Gastrocnemius medialis (tissue), 4 donors: Measurements from ENCODE around the gene WDR6. TPM values are rescaled to one million over a fixed set of nuclear protein-coding genes. Genes with fewer than 3 reads are reported as not detected.
"Not testable (repeated sequence)": the region's sequence is repeated elsewhere in the genome, so short reads cannot be mapped to it uniquely, and the experiment has no call there.

Experiments
- ATAC-seq, 2 donors: fragments of 150-250 bp; one replicate each; pipeline ENCODE4 v1.9.1; 2016
- DNase-seq, 2 donors: peaks; one replicate each; pipeline ENCODE4 v3.0.0-alpha.2; 2019
- H3K27ac ChIP-seq, 4 donors: fragments of 200-600 bp; sonication (generic); 1 replicate in 1 of 4; 2 replicates in 3 of 4; pipeline ENCODE4 v1.5.1; 2016 to 2018; ENCODE audit warnings: mild to moderate bottlenecking in 2 of 4, moderate library complexity in 1 of 4
- H3K27me3 ChIP-seq, 3 donors: fragments of 200-600 bp; sonication (generic) in 2 of 3; 1 replicate in 1 of 3; 2 replicates in 2 of 3; pipeline versions ENCODE4 v1.5.1 to v1.6.0; 2016 to 2019; ENCODE audit warnings: mild to moderate bottlenecking in 1 of 3, moderate library complexity in 1 of 3
- H3K36me3 ChIP-seq, 2 donors: fragments of 200-600 bp; sonication (generic) in 1 of 2; one replicate each; pipeline ENCODE4 v1.5.1; 2017 to 2018
- H3K4me1 ChIP-seq, 2 donors: fragments of 200-600 bp; sonication (generic) in 1 of 2; one replicate each; pipeline ENCODE4 v1.5.1; 2016 to 2017; ENCODE audit warnings: mild to moderate bottlenecking in 2 of 2
- H3K4me3 ChIP-seq, 4 donors: fragments of 200-600 bp; sonication (generic) in 3 of 4; 1 replicate in 1 of 4; 2 replicates in 3 of 4; pipeline ENCODE4 v1.5.1; 2016 to 2019; ENCODE audit warnings: mild to moderate bottlenecking in 2 of 4
- H3K9me3 ChIP-seq, 3 donors: fragments of 200-600 bp; sonication (generic) in 2 of 3; 1 replicate in 1 of 3; 2 replicates in 2 of 3; pipeline ENCODE4 v1.5.1; 2016 to 2019
- POLR2A ChIP-seq, 2 donors: fragments of 450-650 bp; IDR thresholded peaks; one replicate each; pipeline ENCODE4 v1.6.1; 2017; ENCODE audit warnings: antibody characterized with exemption in 2 of 2, mild to moderate bottlenecking in 2 of 2, moderate library complexity in 2 of 2
- in situ Hi-C, 4 donors: fragments of 200-750 bp; cut with MboI; loops; one replicate each; pipeline versions ENCODE4 v1.15.0 to v1.8.0; 2017; ENCODE audit warnings: low sequenced_read_pairs in 4 of 4
- intact Hi-C: fragments of 100-400 bp; cut with DNase I; formaldehyde crosslinking; loops from one replicate; pipeline ENCODE4 v1.15.1; 2023; ENCODE audit warnings: low total_unique reads
- total RNA-seq, 4 donors: library from RNA; depleted of rRNA; stranded (reverse); fragments of >200 nt; gene quantifications; one replicate each; pipeline versions ENCODE4 v1.1.0 to v1.2.3, GENCODE V29; 2016
- TF ChIP-seq, protein P1 (sequence below), 5 experiments: fragments of 450-650 bp in 3 of 5; fragments of 200-600 bp in 2 of 5; sonication (generic) in 2 of 5; IDR thresholded peaks in 4 of 5; conservative IDR thresholded peaks in 1 of 5; 1 replicate in 4 of 5; 2 replicates in 1 of 5; pipeline ENCODE4 v1.5.1; 2016 to 2019; ENCODE audit warnings: antibody characterized with exemption in 5 of 5, mild to moderate bottlenecking in 3 of 5, moderate library complexity in 3 of 5

The WDR6 gene
- total RNA-seq, 4 donors from 2014 or later, result 40.4 to 50.9 (median 45.5) TPM

DNA sequence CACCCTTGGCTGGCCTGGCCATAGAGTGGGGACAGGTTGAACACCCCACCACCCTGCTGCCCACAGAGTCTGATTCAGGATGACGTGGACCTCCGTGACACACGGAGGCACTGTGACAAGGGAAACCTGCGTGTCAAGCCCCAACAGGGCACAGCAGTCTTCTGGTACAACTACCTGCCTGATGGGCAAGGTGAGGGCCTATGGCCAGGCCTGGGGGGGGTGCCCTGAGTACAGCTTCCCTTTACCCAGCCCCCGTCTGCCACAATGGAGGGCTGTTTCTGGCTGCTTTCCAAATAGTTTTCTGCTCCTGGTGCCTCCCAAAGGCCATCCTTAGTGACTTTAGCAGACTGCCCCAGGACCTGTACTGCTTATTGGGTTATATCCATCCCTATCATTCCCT is 1.2 kb upstream of the WDR6 start:
- peak overlapping the region; percentile 95 to 100 (median 99) for H3K27ac ChIP-seq
- ATAC-seq (no peak), DNase-seq (no peak)
- H3K9me3 ChIP-seq, result no peaks in the 10 kb centered on the region
- in situ Hi-C loops, result no loop called here
- H3K36me3 ChIP-seq, result no peaks in the 10 kb centered on the region
- intact Hi-C loops, result no loop called here
- H3K27me3 ChIP-seq, result no peaks in the 10 kb centered on the region
- no peak for TF ChIP-seq POLR2A (IDR thresholded peaks at IDR 0.05)
- TF ChIP-seq, protein P1, sequence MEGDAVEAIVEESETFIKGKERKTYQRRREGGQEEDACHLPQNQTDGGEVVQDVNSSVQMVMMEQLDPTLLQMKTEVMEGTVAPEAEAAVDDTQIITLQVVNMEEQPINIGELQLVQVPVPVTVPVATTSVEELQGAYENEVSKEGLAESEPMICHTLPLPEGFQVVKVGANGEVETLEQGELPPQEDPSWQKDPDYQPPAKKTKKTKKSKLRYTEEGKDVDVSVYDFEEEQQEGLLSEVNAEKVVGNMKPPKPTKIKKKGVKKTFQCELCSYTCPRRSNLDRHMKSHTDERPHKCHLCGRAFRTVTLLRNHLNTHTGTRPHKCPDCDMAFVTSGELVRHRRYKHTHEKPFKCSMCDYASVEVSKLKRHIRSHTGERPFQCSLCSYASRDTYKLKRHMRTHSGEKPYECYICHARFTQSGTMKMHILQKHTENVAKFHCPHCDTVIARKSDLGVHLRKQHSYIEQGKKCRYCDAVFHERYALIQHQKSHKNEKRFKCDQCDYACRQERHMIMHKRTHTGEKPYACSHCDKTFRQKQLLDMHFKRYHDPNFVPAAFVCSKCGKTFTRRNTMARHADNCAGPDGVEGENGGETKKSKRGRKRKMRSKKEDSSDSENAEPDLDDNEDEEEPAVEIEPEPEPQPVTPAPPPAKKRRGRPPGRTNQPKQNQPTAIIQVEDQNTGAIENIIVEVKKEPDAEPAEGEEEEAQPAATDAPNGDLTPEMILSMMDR (IDR thresholded peaks at IDR 0.05 in 4 of 5, conservative IDR thresholded peaks at IDR 0.05 in 1 of 5), result no peak
- H3K4me1 ChIP-seq, result peaks cover 8 to 20% of the 10 kb centered on the region in 2 donors
- H3K4me3 ChIP-seq, result peak overlapping the region; percentile 85 to 99 (median 97)

DNA sequence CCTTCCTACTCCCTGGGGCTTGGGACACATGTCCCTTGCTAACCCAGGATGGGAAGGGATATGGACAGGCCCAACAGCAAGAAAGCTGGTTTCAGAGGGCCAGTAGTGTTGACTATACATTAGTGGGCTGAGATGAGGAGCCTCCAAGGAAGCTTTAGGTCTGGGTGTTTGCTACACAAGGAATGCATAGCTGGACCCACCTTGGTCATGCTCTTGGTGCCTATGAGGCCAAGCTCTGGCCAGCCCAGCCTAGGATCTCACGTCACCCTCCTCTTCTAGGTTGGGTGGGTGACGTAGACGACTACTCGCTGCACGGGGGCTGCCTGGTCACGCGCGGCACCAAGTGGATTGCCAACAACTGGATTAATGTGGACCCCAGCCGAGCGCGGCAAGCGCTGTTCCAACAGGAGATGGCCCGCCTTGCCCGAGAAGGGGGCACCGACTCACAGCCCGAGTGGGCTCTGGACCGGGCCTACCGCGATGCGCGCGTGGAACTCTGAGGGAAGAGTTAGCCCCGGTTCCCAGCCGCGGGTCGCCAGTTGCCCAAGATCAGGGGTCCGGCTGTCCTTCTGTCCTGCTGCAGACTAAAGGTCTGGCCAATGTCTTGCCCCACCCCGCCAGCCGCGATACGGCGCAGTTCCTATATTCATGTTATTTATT is 653 bp upstream of the WDR6 start:
- Histone ChIP-seq H3K9me3 (no peaks in the 10 kb centered on the region), H3K36me3 (no peaks in the 10 kb centered on the region), H3K27ac (peak overlapping the region; percentile 95 to 100 (median 99)), H3K4me1 (peaks cover 8 to 20% of the 10 kb centered on the region in 2 donors), H3K4me3 (peak overlapping the region; percentile 85 to 99 (median 97)), H3K27me3 (no peaks in the 10 kb centered on the region)
- intact Hi-C loops (loop anchor here (1.0 kb wide), 3 partner anchors 15 to 88 kb away; partner anchors contain the start of genes P4HTM and QRICH1), in situ Hi-C loops (no loop called here)
- DNase-seq, result no peak
- TF ChIP-seq, protein P1 (IDR thresholded peaks at IDR 0.05 in 4 of 5, conservative IDR thresholded peaks at IDR 0.05 in 1 of 5), result no peak
- TF ChIP-seq POLR2A (IDR thresholded peaks at IDR 0.05), result no peak
- ATAC-seq, result peak in 1 of 2 donors; percentile 2

DNA sequence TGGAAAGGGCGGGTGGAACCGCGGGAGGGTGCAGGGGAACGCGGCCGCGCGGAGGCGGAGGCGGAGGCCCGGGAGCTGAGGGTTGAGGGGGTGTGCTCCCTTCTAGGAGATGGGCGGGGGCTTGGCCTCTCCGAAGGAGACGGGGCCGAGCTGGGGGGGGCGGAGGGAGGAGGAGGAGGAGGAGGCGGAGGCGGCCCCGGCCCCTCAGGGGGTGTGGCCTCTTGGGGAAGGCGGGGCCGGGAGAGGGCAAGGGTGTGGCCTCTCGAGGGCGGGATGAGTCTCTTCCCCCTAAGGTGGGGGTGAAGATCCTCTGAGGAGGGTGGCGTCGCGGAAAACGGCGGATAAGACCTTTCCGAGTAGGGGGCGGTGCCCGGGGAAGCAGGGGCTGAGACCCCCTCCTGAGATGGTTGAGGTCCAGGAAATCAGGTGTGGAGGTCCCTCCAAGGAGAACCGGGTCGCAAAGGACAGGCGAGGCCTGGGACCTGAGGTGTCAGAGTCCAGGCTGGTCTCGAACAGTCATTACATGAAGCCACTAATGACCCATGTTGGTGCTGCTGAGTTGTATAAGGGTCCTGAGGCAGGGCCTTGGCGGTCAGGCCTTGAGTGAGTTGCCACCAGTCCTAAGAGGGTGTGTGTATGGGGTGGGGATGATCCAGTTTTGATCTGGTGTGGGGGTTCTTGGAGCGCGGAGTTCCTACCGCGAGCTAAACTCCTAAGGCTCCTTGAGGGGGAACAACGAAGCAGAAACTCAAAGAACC is 759 bp downstream of the WDR6 start:
- intact Hi-C loops, result loop anchor here (1.0 kb wide), 3 partner anchors 13 to 86 kb away; partner anchors contain the start of genes P4HTM and QRICH1
- ATAC-seq (peak; percentile 61 to 68), DNase-seq (peak; percentile 82 to 84)
- Histone ChIP-seq H3K9me3 (no peaks in the 10 kb centered on the region), H3K27ac (peak overlapping the region; percentile 95 to 100 (median 99)), H3K36me3 (no peaks in the 10 kb centered on the region), H3K4me3 (peak overlapping the region; percentile 85 to 99 (median 97)), H3K4me1 (peaks cover 19 to 33% of the 10 kb centered on the region in 2 donors), H3K27me3 (no peaks in the 10 kb centered on the region)
- TF ChIP-seq POLR2A (IDR thresholded peaks at IDR 0.05), result no peak
- TF ChIP-seq, protein P1 (IDR thresholded peaks at IDR 0.05 in 4 of 5, conservative IDR thresholded peaks at IDR 0.05 in 1 of 5), result peak in 1 of 5 experiments; percentile 3
- in situ Hi-C loops, result no loop called here

DNA sequence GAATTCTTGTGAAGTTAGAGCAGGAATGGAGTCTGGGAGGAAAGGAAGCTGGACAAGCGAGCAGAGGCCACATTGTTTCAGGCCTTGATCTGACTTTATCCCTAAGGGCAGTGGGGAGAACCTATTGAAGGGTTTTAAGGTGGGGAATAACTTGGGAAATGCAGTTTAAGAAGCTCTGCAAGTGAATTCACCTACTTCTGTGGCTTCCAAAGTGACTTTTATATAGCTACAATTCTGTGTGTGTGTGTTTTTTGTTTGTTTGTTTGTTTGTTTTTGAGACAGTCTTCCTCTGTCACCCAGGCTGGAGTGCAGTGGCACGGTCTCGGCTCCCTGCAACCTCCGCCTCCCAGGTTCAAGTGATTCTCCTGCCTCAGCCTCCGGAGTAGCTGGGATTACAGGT is 1.4 kb downstream of the WDR6 start:
- ATAC-seq, in situ Hi-C loops, H3K9me3 ChIP-seq, DNase-seq, intact Hi-C loops, H3K27me3 ChIP-seq, H3K36me3 ChIP-seq: not testable (repeated sequence)
- H3K27ac ChIP-seq, result peak overlapping the region; percentile 95 to 100 (median 99)
- H3K4me3 ChIP-seq, result peak overlapping the region in 1 of 4 donors; percentile 85
- H3K4me1 ChIP-seq, result peaks cover 26 to 40% of the 10 kb centered on the region in 2 donors

DNA sequence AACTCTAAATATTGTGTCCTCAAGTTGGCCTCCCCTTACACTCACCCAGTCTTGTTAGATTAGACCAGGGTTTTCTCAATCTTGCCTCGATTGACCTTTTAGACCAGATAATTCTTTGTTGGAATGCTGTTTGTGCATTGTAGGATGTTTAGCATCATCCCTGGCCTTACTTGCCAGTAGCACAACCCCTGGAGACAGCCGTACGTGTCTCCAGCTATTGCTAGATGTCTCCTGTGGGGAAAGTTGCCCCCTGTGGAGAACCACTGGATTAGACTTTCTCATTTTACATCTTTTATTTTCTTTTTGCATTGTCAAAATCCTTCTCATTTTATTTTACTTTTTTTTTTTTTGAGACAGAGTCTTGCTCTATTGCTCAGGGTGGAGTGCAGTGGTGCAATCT is 2.2 kb downstream of the WDR6 start:
- H3K4me1 ChIP-seq, result peaks cover 26 to 46% of the 10 kb centered on the region in 2 donors
- DNase-seq, result no peak
- H3K36me3 ChIP-seq, result peaks cover 0 to 6% of the 10 kb centered on the region in 2 donors

More for the DNA sequence above, 2.2 kb downstream of the WDR6 start:
- no peaks in the 10 kb centered on the region for H3K9me3 ChIP-seq
- no peak overlapping the region for H3K4me3 ChIP-seq
- no peaks in the 10 kb centered on the region for H3K27me3 ChIP-seq
- intact Hi-C loops (no loop called here), in situ Hi-C loops (no loop called here)
- no peak overlapping the region for H3K27ac ChIP-seq
- TF ChIP-seq POLR2A (IDR thresholded peaks at IDR 0.05), result no peak
- TF ChIP-seq, protein P1 (IDR thresholded peaks at IDR 0.05 in 4 of 5, conservative IDR thresholded peaks at IDR 0.05 in 1 of 5), result no peak
- no peak for ATAC-seq
